ENCODE data around the gene TTYH2.

TTYH2 gene

GRCh38 chr17:74292495-74292894 lies 79.1 kb downstream of the TTYH2 start:
- DNase-seq (ENCODE audit: low spot score), result no peak

GRCh38 chr17:74295625-74296547 lies 82.5 kb downstream of the TTYH2 start:
- no peak for DNase-seq (ENCODE audit: low spot score)

DNA sequence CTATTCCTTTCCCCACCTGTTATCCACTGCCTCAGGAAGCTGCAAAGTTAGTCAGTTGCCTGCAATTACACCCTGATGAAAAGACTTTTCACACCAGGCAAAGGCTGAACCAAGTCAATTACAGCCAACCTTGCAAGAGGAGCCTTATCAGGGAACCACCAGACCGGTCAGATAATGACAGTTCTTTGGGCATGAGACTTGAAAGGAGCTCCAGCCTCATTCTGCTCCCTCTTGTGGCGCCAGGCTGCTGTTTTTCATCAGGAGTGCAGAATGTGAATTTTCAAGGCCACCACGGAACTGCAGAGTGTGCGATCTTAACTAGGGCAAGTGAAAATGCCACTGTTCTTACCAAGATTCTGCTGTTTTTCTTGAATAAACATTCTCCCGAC lies 83.2 kb downstream of the TTYH2 start:
- peak; percentile 74 for DNase-seq (ENCODE audit: low spot score)

- no peak for DNase-seq (ENCODE audit: low spot score)
These were observed 84.6 kb downstream of the TTYH2 start for GRCh38 chr17:74297941-74298340.

- no peak for DNase-seq (ENCODE audit: low spot score)
These were observed 85.4 kb downstream of the TTYH2 start for GRCh38 chr17:74298778-74299177.

DNA sequence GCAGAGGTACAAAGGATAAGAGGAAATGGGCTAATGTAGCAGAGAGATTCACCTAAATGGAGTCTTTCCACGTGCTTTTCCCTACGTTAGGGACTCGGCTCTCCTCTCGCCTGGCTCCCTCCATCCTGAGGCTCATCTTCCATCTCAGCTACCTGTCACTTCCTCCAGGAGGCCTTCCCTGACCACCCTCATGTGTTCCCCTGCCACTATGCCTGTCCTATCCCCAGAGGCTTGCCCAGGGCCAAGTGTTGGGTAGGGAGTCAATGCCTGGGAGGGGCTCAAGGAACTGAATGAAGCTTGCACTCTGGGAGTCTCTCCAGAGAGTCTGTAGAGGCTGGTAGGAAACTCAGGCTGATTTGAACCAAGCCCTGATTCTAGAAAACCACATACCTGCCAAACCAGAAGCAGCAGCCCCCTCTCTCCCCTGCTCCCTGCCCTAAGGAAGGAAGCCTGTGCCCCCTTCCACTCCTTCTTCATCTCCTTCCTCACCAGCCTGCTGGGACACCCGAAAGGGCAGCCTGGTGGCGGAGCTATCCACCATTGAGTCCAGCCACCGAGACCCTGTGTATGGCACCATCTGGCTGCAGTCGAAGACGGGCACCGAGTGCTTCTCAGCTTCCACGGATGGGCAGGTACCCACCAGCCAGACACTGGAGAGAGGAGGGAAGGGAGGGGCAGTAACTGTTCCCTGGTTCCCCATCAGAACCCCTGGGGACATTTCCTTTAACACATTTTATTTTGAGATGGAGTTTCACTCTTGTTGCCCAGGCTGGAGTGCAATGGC lies 86.0 kb downstream of the TTYH2 start:
- DNase-seq (ENCODE audit: low spot score), result no peak

DNA sequence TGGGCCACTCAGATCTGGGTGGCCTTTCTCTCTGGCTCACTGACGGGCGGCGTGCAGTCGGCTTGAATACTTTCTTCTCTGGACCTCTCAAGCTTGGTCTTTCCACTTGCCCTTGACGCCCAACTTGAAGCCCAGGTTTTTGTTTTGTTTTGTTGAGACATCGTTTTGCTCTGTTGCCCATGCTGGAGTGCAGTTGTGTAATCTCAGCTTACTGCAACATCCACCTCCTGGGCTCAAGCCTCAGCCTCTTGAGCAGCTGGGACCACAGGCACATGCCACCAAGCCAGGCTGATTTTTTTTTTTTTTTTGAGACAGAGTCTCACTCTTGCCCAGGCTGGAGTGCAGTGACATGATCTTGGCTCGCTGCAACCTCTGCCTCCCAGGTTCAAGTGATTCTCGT lies 89.9 kb downstream of the TTYH2 start:
- DNase-seq (ENCODE audit: low spot score), result no peak

GRCh38 chr17:74304184-74304583 lies 90.8 kb downstream of the TTYH2 start:
- DNase-seq (ENCODE audit: low spot score), result no peak

- peak; percentile 81 for DNase-seq (ENCODE audit: low spot score)
These were observed 92.7 kb downstream of the TTYH2 start for GRCh38 chr17:74305865-74306654.

DNA sequence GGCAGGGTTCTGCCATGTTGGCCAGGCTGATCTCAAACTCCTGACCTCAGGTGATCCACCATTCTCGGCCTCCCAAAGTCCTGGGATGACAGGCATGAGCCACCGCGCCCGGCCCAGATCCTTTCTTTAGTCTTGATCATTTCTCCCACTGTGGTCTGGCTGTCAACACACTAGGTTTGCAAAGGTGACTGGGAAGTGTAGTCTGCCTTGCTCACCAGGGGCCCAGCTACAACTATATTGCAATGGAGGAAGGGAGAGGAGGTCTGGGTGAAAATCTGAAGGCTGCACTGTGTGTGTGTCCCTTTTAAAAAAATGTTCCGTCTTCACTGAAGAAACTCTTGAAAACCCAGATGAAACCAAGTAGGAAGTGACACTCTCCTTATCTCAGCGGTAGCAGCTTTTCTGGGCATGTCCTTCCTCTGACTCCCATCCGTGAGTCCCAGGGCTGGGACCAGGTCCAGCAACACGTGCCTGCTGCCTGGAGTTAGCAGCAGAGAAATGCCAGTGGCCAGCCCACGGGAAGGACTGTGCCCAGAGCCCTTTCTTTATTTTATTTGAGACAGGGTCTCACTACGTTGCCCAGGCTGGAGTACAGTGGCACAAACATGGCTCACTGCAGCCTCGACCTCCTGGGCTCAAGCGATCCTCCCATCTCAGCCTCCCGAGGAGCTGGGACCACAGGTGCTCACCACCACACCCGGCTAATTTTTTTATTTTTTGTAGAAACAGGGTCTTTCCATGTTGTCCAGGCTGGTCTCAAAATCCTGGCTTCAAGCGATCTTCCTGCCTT lies 94.8 kb downstream of the TTYH2 start:
- DNase-seq (ENCODE audit: low spot score), result no peak

DNA sequence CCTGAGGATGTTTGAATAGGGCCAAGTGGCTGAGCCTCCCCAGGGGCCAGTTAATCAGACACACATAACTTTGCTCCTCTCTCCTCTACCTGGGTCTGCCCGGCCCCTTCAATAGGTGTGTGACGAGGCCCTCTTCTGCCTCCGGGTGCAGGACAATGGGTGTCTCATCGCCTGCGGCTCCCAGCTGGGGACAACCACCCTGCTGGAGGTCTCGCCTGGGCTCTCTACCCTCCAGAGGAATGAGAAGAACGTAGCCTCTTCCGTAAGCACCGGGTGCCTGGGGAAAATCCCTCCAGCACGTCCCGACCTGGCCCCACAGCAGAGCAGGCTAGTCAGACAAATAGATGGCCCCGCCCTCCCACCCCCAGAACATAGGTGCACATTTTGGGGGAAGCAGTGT lies 96.5 kb downstream of the TTYH2 start:
- no peak for DNase-seq (ENCODE audit: low spot score)

Data from D341Med (cell line).